ENCODE measurements around the gene ZNF791. TPM values are rescaled to one million over a fixed set of nuclear protein-coding genes. Genes with fewer than 3 reads are reported as not detected.
"Not testable (repeated sequence)": the region's sequence is repeated elsewhere in the genome, so short reads cannot be mapped to it uniquely, and the experiment has no call there.

ZNF791 gene
- total RNA-seq, 2 experiments from 2014 or later, result 30.0 to 41.5 TPM

GRCh38 chr19:12642506-12642905 is 31.8 kb downstream of the ZNF791 start:
- DNase-seq, result no peak
- no peak for ATAC-seq
- Mint-ChIP-seq H3K9me3 (ENCODE audit: low read depth) (no peaks in the 10 kb centered on the region), H3K27ac (no peak overlapping the region), H3K27me3 (no peaks in the 10 kb centered on the region), H3K4me3 (no peak overlapping the region), H3K36me3 (peaks cover 3% of the 10 kb centered on the region), H3K4me1 (peaks cover 11% of the 10 kb centered on the region)
- CTCF ChIA-PET, result no interaction called here

- H3K27ac Mint-ChIP-seq; H3K4me3 Mint-ChIP-seq; H3K9me3 Mint-ChIP-seq (ENCODE audit: low read depth); DNase-seq; H3K27me3 Mint-ChIP-seq; ATAC-seq; CTCF ChIA-PET; H3K36me3 Mint-ChIP-seq: not testable (repeated sequence)
- H3K4me1 Mint-ChIP-seq, result peaks cover 11% of the 10 kb centered on the region
Observed at GRCh38 chr19:12643716-12644115, 33.0 kb downstream of the ZNF791 start.

GRCh38 chr19:12646551-12646950 is 35.8 kb downstream of the ZNF791 start:
- no peak overlapping the region for H3K4me3 Mint-ChIP-seq
- H3K36me3 Mint-ChIP-seq, result peaks cover 23% of the 10 kb centered on the region
- H3K27me3 Mint-ChIP-seq, result no peaks in the 10 kb centered on the region
- H3K27ac Mint-ChIP-seq, result peak overlapping the region; percentile 3
- H3K4me1 Mint-ChIP-seq, result peaks cover 2% of the 10 kb centered on the region
- no peak for ATAC-seq
- no peak for DNase-seq
- H3K9me3 Mint-ChIP-seq (ENCODE audit: low read depth), result no peaks in the 10 kb centered on the region
- CTCF ChIA-PET, result no interaction called here

GRCh38 chr19:12647047-12647446 is 36.3 kb downstream of the ZNF791 start:
- DNase-seq, result no peak
- Mint-ChIP-seq H3K27me3 (no peaks in the 10 kb centered on the region), H3K4me1 (peaks cover 2% of the 10 kb centered on the region), H3K9me3 (ENCODE audit: low read depth) (no peaks in the 10 kb centered on the region), H3K36me3 (peaks cover 28% of the 10 kb centered on the region), H3K4me3 (no peak overlapping the region), H3K27ac (no peak overlapping the region)
- CTCF ChIA-PET, result no interaction called here
- no peak for ATAC-seq

- ATAC-seq, result peak; percentile 71
- Mint-ChIP-seq H3K27me3 (no peaks in the 10 kb centered on the region), H3K9me3 (ENCODE audit: low read depth) (no peaks in the 10 kb centered on the region), H3K4me1 (peaks cover 2% of the 10 kb centered on the region), H3K27ac (no peak overlapping the region), H3K4me3 (no peak overlapping the region), H3K36me3 (peaks cover 28% of the 10 kb centered on the region)
- CTCF ChIA-PET, result interaction anchor here (0.8 kb wide), 1 partner anchor 12 kb away, joined by 3 read pairs; no protein-coding TSS in a partner anchor
- no peak for DNase-seq
Observed at GRCh38 chr19:12647490-12648071, 36.9 kb downstream of the ZNF791 start.

GRCh38 chr19:12648088-12648487 is 37.4 kb downstream of the ZNF791 start:
- CTCF ChIA-PET, result interaction anchor here (0.8 kb wide), 1 partner anchor 13 kb away, joined by 3 read pairs; no protein-coding TSS in a partner anchor
- no peaks in the 10 kb centered on the region for H3K9me3 Mint-ChIP-seq (ENCODE audit: low read depth)
- H3K4me3 Mint-ChIP-seq, result no peak overlapping the region
- no peak overlapping the region for H3K27ac Mint-ChIP-seq
- no peaks in the 10 kb centered on the region for H3K27me3 Mint-ChIP-seq
- DNase-seq (no peak), ATAC-seq (no peak)
- H3K4me1 Mint-ChIP-seq, result peaks cover 2% of the 10 kb centered on the region
- peaks cover 28% of the 10 kb centered on the region for H3K36me3 Mint-ChIP-seq

- Mint-ChIP-seq H3K27ac (no peak overlapping the region), H3K4me1 (peaks cover 2% of the 10 kb centered on the region), H3K9me3 (ENCODE audit: low read depth) (no peaks in the 10 kb centered on the region), H3K4me3 (no peak overlapping the region), H3K27me3 (no peaks in the 10 kb centered on the region), H3K36me3 (peaks cover 27% of the 10 kb centered on the region)
- CTCF ChIA-PET, result interaction anchor here (1.5 kb wide), 1 partner anchor 10 kb away, joined by 6 read pairs; no protein-coding TSS in a partner anchor
- no peak for DNase-seq
- ATAC-seq, result no peak
Observed at GRCh38 chr19:12649941-12650340, 39.2 kb downstream of the ZNF791 start.

GRCh38 chr19:12652219-12652618 is 41.5 kb downstream of the ZNF791 start:
- Mint-ChIP-seq H3K4me3 (no peak overlapping the region), H3K27me3 (no peaks in the 10 kb centered on the region), H3K4me1 (peaks cover 2% of the 10 kb centered on the region), H3K27ac (no peak overlapping the region), H3K9me3 (ENCODE audit: low read depth) (no peaks in the 10 kb centered on the region), H3K36me3 (peaks cover 47% of the 10 kb centered on the region)
- CTCF ChIA-PET, result interaction anchor here (1.9 kb wide), 1 partner anchor 12 kb away, joined by 8 read pairs; no protein-coding TSS in a partner anchor
- DNase-seq (no peak), ATAC-seq (no peak)

GRCh38 chr19:12655546-12655945 is 44.8 kb downstream of the ZNF791 start:
- peaks cover 44% of the 10 kb centered on the region for H3K36me3 Mint-ChIP-seq
- no peak overlapping the region for H3K27ac Mint-ChIP-seq
- H3K27me3 Mint-ChIP-seq, result no peaks in the 10 kb centered on the region
- no peaks in the 10 kb centered on the region for H3K4me1 Mint-ChIP-seq
- no peak for ATAC-seq
- no peak overlapping the region for H3K4me3 Mint-ChIP-seq
- no peaks in the 10 kb centered on the region for H3K9me3 Mint-ChIP-seq (ENCODE audit: low read depth)
- no peak for DNase-seq
- CTCF ChIA-PET, result interaction anchor here (0.8 to 1.3 kb wide), 3 partner anchors 19 to 91 kb away, joined by 3 read pairs; no protein-coding TSS in a partner anchor

- Mint-ChIP-seq H3K27me3 (no peaks in the 10 kb centered on the region), H3K9me3 (ENCODE audit: low read depth) (no peaks in the 10 kb centered on the region), H3K4me3 (no peak overlapping the region), H3K36me3 (peaks cover 45% of the 10 kb centered on the region), H3K27ac (no peak overlapping the region), H3K4me1 (no peaks in the 10 kb centered on the region)
- no peak for DNase-seq
- ATAC-seq, result peak; percentile 57
- CTCF ChIA-PET, result interaction anchor here (0.6 to 1.2 kb wide), 2 partner anchors 17 to 325 kb away, joined by 3 read pairs; no protein-coding TSS in a partner anchor
Observed at GRCh38 chr19:12656899-12657571, 46.3 kb downstream of the ZNF791 start.

- Mint-ChIP-seq H3K27me3 (no peaks in the 10 kb centered on the region), H3K36me3 (peaks cover 46% of the 10 kb centered on the region), H3K27ac (no peak overlapping the region), H3K4me3 (no peak overlapping the region), H3K4me1 (no peaks in the 10 kb centered on the region), H3K9me3 (ENCODE audit: low read depth) (no peaks in the 10 kb centered on the region)
- DNase-seq (no peak), ATAC-seq (no peak)
- CTCF ChIA-PET, result interaction anchor here (0.6 to 1.2 kb wide), 2 partner anchors 18 to 325 kb away, joined by 3 read pairs; no protein-coding TSS in a partner anchor
Observed at GRCh38 chr19:12657966-12658365, 47.2 kb downstream of the ZNF791 start.

- Mint-ChIP-seq H3K27ac (no peak overlapping the region), H3K27me3 (no peaks in the 10 kb centered on the region), H3K4me1 (peaks cover 20% of the 10 kb centered on the region), H3K4me3 (no peak overlapping the region), H3K9me3 (ENCODE audit: low read depth) (no peaks in the 10 kb centered on the region), H3K36me3 (peaks cover 49% of the 10 kb centered on the region)
- ATAC-seq, result no peak
- DNase-seq, result no peak
- CTCF ChIA-PET, result interaction anchor here (2.5 kb wide), 1 partner anchor 11 kb away, joined by 11 read pairs; no protein-coding TSS in a partner anchor
Observed at GRCh38 chr19:12660980-12661379, 50.3 kb downstream of the ZNF791 start.

- H3K27me3 Mint-ChIP-seq, result no peaks in the 10 kb centered on the region
- ATAC-seq, result no peak
- peaks cover 30% of the 10 kb centered on the region for H3K36me3 Mint-ChIP-seq
- no peak for DNase-seq
- H3K4me3 Mint-ChIP-seq, result peak overlapping the region; percentile 88
- H3K27ac Mint-ChIP-seq, result peak overlapping the region; percentile 74
- no peaks in the 10 kb centered on the region for H3K9me3 Mint-ChIP-seq (ENCODE audit: low read depth)
- peaks cover 43% of the 10 kb centered on the region for H3K4me1 Mint-ChIP-seq
- CTCF ChIA-PET, result interaction anchor here (1.4 to 5.8 kb wide), 4 partner anchors 13 to 101 kb away, joined by 5 to 40 read pairs (median 17); no protein-coding TSS in a partner anchor
Observed at GRCh38 chr19:12664406-12665280, 53.9 kb downstream of the ZNF791 start.
